ENCODE data around the gene APBB2.

APBB2 gene

DNA sequence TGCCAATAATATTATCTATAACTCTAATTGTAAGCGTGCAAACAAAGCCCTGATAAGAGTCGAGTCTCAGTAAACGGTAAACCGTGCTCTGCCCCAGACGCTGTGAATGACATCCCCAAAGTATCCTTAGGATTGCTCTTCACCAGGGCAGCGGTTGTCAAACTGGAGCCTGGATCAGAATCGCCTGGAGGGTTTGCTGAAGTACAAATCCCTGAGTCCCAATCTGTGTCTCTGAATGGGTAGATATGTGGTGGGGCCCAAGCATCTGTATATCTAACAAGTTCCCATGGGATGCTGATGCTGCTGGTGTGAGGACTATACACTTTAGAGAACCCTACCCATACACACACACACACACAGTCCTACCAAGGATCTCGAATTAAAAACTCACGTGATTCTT, 813 bp upstream of the APBB2 start:
- no peak for FAIRE-seq

DNA sequence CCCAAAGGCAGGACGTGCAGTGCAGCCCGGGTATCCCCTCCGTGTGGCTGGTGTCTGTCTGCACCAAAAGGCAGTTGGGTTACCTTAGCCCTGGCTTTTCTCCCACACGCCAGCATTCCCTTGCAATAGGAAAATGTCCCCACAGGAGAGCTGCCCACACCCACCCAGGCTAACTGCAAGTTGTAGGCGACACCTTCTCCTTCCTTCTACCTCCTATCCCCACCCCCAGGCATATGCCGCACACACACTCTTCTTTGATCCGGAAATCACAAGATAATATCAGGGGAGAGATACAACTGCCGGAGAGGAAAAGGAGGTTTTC, 444 bp upstream of the APBB2 start:
- no peak for FAIRE-seq

DNA sequence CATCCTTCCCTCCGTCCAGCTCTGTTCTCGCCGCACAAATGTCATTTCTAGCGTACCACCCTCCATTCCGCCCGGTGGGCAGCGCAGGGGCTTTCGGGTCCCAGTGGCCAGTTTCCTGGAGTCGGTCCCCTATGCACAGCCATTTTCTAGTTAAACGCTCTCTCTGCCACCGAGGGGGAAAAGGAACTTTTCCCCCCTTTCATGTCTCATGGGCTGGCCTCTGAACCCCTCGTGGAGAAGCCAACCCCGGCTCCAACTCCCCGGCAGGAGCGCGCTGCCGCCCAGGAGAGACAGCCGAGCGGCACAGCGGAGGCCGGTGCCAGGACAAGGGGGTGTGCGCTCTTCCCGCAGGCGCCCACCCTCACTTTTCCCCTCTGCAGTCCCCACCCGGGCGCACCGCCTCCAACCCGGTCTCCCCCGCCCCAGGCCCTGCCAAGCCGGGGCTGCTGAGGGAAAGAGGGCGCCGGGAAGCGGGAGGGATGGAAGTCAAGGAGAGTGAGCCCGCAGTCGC, 662 bp downstream of the APBB2 start:
- FAIRE-seq, result no peak

DNA sequence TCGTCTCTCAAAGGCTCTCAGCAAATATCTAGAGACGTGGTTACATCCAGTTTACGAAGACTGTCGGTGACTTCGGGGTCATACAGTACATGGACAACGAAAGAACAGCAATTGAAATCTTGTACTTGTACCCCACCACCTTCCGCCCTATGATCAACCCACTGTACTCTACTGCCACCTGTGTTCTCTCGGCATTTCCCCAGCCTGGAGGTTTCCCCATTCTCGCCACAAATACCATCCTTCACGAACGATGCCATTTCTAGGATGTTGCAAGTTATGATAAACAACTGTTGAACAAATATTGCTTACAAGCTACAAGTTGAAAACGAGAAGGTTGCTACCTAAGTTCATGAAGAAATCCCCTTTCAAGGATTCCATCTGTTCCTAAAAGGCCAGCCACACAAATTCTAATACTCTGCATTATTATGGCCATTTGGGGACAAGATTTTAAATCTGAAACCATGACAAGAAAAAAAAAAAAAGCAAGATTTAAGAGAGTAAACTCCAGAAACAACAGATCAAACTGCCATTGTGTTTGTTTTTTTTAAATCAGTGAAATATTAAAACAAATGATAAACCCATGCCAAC, 1.6 kb downstream of the APBB2 start:
- no peak for FAIRE-seq

DNA sequence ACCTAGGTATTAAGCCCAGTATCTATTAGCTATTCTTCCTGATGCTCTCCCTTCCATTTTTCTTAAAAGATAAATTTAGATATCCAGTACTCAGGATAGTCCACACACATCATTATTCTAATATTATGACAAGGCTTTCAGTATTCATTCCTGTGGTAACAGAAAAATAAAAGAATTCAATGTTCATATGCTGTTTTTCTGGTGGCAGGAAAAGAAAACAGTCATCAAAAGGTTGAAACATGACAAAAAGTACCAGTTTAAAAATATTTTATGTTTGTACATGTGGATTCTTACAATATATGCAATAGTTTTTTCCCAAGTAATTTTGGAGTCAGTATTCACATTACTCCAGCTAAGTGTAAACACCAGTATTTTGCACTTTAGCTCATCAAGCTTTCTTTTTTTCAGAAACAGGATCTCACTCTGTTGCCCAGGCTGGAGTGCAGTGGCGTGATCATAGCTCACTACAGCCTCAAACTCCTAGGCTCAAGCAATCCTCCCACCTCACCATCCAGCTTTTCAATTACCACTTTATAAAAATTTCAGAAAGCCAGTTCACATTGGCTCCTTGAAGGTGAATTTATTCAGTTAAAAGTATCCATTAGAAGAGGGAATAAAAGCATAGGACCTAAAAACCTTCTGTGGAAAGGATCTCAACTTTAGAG, 2.3 kb downstream of the APBB2 start:
- FAIRE-seq, result no peak

DNA sequence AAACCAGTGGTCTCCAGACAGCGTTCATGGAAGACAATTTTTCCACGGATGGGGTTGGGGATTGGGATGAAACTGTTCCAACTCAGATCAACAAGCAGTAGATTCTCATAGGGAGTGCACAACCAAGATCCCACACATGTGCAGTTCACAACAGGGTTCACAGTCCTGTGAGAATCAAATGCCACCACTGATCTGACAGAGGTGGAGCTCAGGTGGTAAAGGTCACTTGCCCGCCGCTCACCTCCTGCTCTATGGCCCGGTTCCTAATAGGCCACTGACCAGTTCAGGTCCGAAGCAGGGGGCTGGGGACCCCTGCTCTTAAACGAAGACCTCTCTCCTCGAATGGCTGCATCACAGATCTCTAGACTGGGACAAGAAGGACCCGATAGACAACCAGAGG, 4.4 kb downstream of the APBB2 start:
- no peak for FAIRE-seq

DNA sequence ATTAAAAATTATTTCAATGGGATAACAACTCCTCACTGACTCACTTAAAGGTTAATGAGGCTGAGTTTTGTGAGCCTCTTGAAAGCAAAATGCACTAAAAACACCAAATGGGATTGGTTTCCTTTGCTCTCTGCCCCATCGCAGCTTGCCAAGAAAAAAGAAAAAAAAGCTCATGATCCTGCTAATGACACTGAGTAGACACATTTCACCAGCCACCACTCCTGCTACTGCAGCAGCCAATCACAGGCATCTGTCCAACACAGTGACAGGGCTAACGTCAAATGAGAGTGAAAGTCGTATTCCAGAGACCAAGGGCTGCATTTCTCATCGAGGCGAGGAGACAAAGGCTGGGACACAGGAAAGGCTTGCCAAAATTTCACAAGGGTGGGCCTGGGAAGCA, 5.2 kb downstream of the APBB2 start:
- no peak for FAIRE-seq

DNA sequence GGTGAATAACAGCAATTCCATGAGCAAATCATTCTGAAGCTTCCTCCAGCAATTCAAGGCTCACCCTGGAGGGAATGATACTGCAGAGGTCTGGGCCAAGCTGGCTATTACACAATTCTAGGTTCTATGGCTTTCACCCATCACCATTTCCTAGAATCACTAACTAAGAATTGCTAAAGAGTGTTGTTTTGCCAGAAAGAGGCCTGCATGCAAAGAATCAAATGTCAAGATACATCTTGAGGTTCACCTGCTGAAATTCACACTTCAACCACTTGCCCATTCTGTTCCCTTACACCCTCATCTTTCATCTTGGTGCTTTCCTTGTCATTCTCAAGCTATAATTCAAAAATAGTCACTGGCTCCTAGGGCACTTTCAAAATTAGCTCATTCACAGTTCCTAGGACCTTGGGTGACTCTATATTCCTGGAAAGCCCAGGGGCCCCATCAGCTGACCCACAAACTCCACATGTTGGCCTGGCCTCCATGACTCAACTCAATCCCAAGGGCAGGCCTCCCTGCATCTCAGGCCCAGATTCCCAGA, 7.0 kb downstream of the APBB2 start:
- no peak for FAIRE-seq

DNA sequence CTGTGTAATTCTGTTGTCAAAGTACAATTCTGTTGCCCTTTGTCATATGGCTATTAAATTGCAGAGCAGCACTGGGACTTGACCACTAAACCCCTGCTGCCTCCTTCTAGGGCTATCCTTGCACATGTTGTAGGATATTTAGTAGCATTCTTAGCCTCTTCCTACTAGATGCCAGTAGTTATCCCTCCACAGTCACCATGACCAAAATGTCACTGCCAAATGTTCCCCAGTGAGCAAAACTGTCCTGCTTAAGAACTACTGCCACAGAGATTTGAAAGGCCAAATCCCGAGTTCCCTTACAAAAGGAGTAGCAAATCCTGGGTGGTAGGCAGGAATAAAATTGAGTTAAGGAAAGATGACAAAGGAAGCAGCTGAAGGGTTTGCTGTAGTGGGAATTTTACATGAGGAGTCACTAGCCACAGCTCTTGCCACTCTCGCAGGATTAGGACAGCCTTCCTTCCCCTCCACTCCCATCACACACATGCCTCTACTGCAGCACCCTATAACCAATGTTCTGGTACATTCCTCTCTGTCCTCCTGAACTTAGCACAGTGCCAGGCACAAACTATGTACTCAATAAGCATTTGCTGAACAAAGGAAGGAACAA, 8.4 kb downstream of the APBB2 start:
- no peak for FAIRE-seq

DNA sequence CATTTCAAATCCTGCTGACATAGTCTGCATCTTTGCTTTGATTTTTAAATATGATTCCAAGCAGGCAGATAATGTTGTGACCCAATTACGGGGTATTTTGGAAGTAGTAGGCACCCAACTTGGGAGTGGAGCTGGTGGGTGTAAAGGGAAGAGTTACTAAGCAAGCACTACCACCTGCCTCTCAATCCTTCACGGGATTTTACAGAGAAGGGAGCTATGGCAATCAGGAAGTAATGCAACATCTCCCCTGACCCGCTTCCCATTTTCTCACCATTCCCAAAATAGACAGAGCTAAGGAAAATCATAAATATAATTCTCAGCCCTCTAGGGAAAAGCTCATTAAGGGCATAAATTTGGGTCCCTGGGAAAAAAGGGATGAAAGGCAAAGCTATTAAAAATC, 9.2 kb downstream of the APBB2 start:
- FAIRE-seq, result no peak

DNA sequence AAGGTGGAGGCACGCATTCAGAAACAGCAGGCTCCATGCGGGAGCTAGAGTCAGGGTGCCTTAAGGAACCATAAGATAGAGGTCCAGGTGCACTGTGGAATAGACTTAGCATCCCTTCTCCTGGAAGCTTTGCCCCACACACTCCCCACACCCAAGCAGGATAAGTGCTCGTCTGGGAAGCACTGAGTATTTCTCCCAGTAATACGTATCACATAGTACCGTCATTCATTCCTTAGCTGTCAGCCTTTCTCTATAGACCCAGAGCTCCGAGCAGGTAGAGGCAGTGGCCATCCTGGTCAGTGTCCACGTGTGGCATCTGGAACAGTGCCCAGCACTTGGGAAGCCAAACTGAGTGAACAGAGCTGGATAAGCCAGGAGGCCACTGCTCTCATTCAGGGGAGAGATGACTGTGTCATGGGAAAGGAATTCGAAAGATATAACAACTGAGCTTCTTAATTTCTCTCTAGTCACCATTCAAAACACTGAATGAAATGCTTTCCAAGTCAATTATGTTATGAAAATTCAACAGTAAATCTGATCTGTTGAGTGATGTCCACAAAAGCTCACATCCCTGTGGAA, 9.9 kb downstream of the APBB2 start:
- no peak for FAIRE-seq

DNA sequence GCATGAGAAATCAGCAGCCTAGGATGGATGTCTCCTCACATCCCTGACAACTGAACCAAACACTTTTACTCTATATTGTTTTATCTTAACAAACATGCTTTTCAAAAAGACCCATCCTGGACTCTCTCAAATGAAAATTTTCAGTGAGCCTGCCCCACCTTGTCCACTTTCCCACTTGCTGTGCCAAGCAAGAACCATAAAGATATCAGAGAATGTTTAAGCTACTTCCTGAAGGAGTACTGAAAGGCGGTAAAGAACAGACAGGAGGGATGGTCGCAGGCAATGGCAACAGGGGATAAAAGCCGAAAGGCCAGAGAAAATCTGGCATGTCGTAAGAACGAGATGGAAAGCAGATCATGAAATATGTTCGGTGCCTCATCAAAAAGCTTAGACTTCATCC, 10.5 kb downstream of the APBB2 start:
- no peak for FAIRE-seq

DNA sequence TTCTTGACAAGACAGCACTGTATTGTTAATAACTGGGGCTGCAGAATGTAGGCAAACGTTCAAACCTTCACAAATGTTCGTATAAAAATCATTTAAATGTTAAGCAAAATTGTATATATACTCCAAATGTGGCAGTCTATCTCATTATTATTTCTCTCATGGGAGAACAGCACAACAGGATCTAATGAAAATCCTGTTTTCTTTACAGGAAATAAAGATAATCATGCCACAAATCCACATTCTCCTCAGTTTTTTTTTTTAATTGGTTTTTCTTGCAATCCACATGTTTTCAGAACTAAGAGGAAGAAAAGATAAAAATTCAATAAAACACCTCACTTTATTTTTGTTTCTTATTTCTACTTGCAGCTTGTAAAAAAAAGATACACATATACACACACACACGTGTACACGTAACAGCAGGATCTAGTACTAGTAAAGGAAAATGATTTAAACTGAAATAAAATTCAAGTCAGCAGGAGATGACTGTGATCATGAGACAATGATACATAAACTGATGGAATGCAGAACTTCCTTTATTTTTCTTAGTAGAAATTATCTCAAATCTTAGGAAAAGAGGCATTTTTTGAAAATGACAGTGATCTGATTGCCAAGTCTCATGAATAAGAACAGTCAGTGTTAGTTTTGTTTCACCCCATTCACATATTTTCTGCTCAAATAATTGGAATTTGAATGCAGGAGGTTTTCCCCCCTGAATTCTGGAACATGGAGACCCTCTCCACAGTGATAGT, 11.3 kb downstream of the APBB2 start:
- FAIRE-seq, result no peak

DNA sequence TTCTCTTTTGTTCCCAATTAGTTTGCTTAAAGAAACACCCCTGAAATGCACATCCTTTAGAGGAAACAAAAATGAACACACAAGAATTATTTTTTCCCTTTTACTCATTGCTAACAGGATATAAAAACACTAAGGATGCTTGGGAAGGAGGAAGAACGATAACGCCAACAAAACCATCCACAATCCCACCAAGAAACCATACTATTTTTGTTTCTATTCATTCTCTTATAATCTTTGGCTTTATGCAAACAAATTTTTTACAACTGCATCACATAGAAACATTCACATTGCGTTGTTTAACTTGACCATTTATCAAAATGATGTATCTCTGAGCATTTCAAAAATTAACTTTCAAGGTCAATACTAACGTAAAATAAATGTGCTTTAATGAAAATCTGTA, 12.0 kb downstream of the APBB2 start:
- FAIRE-seq, result no peak

DNA sequence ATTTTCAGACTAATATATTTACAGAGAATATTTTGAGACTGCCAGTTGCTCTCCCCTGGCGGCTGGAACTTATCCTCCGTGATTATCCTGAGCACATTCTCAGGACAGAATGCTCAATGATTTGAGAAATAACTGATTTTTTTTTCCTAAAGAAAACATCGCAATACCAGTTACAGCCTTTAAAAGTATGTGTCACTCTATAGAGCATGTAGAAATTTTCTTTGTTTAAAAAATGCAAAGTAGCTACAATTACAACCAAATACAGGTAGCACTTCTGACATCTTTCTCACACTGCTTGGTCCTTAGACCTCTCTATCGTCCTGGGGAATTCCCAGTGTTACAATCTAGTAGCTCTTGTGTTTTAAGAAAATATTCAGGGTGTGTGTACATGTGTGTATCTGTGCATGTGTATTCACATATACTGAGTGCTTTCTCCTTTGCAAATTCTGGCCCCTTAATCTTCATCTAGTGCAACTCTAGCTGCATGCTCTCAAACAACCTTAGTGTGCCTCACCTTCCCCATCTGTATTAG, 13.8 kb downstream of the APBB2 start:
- no peak for FAIRE-seq

DNA sequence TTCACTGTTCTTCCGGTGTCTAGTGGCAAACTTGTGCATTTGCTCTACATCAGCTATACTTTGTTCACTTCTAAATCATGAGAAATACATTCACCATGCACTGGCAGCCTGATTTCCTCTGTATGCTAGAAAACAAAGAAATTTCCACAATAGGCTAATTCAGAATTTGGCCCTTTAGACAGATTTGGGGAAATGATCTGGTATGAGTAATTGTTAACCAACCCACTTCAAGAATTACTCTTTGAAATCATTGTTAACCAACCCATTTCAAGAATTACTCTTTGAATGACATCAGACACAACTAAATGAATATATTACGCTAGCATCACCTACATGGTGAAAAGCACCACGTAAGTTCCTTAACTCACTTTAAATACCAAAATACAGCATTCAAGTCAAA, 14.6 kb downstream of the APBB2 start:
- no peak for FAIRE-seq

DNA sequence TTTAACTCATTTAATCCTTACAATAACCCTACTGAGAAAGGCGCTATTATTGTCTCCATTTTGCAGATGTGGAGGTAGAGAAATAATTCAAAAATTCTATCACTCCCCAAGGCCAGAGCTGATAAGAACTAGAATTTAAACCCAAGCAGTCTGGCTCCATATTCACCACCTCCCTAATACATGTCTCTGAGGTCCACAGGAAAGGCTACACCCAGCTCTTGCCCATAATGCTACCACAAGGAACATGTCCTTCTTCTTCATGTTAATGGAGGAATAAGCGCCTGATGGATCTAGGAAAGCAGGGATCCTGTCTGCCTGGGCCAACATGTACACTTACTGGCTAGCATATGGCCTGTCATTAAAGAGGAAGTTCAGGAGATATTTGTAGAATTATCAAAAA, 16.3 kb downstream of the APBB2 start:
- no peak for FAIRE-seq

DNA sequence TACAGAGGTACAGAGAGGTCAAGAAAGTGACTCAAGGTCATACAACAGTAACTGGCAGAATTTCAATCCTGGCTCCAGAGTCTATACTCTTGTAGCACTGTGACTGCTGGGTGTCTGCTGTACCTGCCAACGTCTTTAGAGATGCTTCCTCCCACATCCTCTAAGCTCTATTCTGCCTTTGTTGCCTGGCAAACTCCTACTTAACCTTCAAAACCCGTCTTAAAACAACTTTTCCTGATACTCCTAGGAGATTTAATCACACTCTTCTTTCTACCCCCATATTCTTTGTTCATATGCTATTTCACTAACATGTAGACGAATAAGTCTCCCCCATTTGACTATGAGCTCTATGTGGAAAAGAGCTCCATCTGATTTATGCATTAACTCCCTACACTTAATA, 16.8 kb downstream of the APBB2 start:
- FAIRE-seq, result no peak

DNA sequence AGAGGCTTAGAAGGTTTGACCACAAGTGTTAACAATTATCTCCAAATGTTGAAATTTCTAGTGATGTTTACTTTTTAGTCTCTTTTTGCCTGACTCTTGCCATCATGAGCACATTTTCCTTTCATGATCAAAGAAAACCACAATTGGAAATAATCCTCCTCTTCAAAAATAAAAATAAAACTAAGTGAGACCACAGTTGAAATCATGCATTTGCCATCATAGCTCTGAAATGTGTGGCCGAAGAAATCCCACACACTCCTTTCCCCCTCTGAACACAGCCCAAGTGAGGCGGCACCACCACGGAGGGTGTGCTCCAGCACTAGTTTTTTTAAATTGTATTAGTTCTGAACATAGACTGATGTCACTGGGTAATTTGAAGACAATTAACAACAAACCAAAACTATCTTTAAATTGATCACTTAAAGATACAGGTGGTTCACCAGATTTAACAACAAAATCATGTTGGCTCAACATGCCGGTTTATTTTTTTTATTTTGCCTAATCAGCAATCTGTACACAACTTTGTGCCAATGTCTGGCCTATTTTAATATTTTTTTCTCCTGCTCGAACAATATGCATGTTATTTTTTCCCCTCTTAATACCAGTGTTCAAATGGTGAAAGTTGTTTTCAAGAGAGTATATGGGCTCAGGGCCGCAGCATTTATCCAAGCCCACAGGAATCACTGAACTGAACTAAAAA, 17.6 kb downstream of the APBB2 start:
- no peak for FAIRE-seq

DNA sequence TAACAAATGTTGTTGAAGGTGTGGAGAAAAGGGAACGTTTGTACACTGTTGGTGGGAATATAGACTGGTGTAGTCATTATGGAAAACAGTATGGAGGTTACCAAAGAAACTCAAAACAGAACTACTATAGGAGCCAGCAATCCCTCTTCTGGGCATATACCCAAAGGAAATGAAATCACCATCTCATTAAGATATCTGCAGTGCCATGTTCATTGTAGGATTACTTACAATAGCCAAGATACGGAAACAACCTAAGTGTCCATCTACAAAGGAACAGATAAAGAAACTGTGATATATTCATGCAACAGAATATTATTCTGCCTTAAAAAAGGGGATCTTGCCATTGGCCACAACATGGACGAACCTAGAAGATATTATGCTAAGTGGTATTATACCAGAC, 22.2 kb downstream of the APBB2 start:
- FAIRE-seq, result no peak

DNA sequence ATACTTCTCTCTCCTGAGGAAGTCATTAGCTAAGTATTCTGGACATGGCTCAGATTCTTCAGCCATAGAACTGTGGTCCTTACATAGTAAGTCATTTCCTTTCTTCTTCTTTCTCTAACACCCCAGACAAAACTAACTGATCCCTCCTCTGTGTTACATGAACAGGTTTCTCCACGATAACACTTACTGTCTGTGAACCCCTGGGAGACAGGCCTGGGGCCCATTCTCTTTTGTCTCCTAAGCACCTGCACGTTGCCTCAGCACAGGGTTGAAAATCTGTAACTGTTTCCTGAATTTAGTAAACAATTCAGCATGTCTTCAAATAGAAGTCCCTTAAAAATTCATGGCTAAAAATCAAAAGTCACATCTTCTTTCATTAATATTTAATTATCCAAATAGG, 24.7 kb downstream of the APBB2 start:
- no peak for FAIRE-seq

DNA sequence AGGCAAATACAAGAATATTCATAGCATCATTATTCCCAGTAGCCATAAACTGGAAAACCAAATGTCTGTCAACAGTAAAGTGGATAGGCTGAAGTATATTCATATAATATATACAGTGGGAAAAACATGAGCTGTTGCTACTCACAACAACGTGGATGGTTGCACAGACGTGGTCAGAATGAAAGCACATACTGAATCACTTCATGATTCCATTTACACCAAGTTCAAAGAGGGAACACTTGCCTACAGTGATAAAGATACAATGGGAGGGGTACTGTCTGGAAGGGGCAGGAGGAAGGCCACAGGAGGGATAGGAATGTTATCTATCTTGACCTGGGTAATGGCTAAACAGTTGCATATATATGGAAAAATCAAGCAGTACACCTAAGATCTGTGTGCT, 25.3 kb downstream of the APBB2 start:
- FAIRE-seq, result no peak

All from colon (tissue), 2 donors.